Left ventricle myocardium inferior (tissue), 1 donor: Measurements from ENCODE around the gene ARHGEF38. TPM values are rescaled to one million over a fixed set of nuclear protein-coding genes. Genes with fewer than 3 reads are reported as not detected.

ENCODE experiments used
- DNase-seq: peaks from one replicate; pipeline ENCODE4 v3.0.0-alpha.2; 2020
- H3K27ac ChIP-seq: fragments of 200-600 bp; replicated peaks from 2 replicates; pipeline ENCODE4 v1.8.0; 2021
- H3K27me3 ChIP-seq: fragments of 200-600 bp; 2 replicates; pipeline ENCODE4 v1.8.0; 2021; ENCODE audit warnings: low read depth
- H3K36me3 ChIP-seq: fragments of 200-600 bp; 2 replicates; pipeline ENCODE4 v1.8.0; 2021
- H3K4me1 ChIP-seq: fragments of 200-600 bp; 2 replicates; pipeline ENCODE4 v1.8.0; 2021
- H3K4me3 ChIP-seq: fragments of 200-600 bp; 2 replicates; pipeline ENCODE4 v1.8.0; 2021; ENCODE audit warnings: mild to moderate bottlenecking, moderate library complexity
- H3K9me3 ChIP-seq: fragments of 200-600 bp; replicated peaks from 2 replicates; pipeline ENCODE4 v1.8.0; 2021
- CTCF ChIP-seq: fragments of 200-600 bp; IDR thresholded peaks from 2 replicates; pipeline ENCODE4 v1.8.0; 2021; ENCODE audit warnings: antibody characterized with exemption, mild to moderate bottlenecking, borderline replicate concordance
- intact Hi-C: fragments of 100-400 bp; cut with micrococcal nuclease; formaldehyde crosslinking; loops from one replicate; pipeline ENCODE4 v1.11.0; 2022
- total RNA-seq: library from RNA; stranded (reverse); fragmentation: NEBNext Ultra II Directional; extraction: Animal tissue kit (Norgen Biotek cat#: 25700); gene quantifications from one replicate; pipeline ENCODE4 v1.2.1, GENCODE V29; 2021
- donor health status: DM: no; HTN: yes; CAD: no; lungs with severe emphysema.

ARHGEF38 gene
- total RNA-seq, 1 donor from 2014 or later: not detected

- H3K9me3 ChIP-seq: no peaks in the 10 kb centered on the region
- no peaks in the 10 kb centered on the region for H3K36me3 ChIP-seq
- H3K4me1 ChIP-seq: peaks cover 4% of the 10 kb centered on the region
- intact Hi-C loops: no loop called here
- H3K27ac ChIP-seq: no peak overlapping the region
- no peaks in the 10 kb centered on the region for H3K27me3 ChIP-seq
- H3K4me3 ChIP-seq: no peak overlapping the region
- no peak for DNase-seq
- no peak for TF ChIP-seq CTCF
These were observed 5.9 kb downstream of the ARHGEF38 start for GRCh38 chr4:105558277-105558676.

- Histone ChIP-seq H3K4me1 (peaks cover 12% of the 10 kb centered on the region), H3K9me3 (no peaks in the 10 kb centered on the region), H3K27me3 (no peaks in the 10 kb centered on the region), H3K27ac (no peak overlapping the region), H3K36me3 (no peaks in the 10 kb centered on the region), H3K4me3 (no peak overlapping the region)
- intact Hi-C loops: no loop called here
- TF ChIP-seq CTCF: no peak
- no peak for DNase-seq
These were observed 8.0 kb downstream of the ARHGEF38 start for GRCh38 chr4:105560421-105560848.

GRCh38 chr4:105563352-105563751, 10.9 kb downstream of the ARHGEF38 start:
- Histone ChIP-seq H3K4me1 (peaks cover 12% of the 10 kb centered on the region), H3K4me3 (no peak overlapping the region), H3K27me3 (no peaks in the 10 kb centered on the region), H3K36me3 (no peaks in the 10 kb centered on the region), H3K9me3 (no peaks in the 10 kb centered on the region), H3K27ac (no peak overlapping the region)
- TF ChIP-seq CTCF: no peak
- no peak for DNase-seq
- intact Hi-C loops: no loop called here

- Histone ChIP-seq H3K9me3 (no peaks in the 10 kb centered on the region), H3K36me3 (no peaks in the 10 kb centered on the region), H3K4me3 (no peak overlapping the region), H3K4me1 (peaks cover 5% of the 10 kb centered on the region), H3K27me3 (no peaks in the 10 kb centered on the region), H3K27ac (no peak overlapping the region)
- no peak for DNase-seq
- intact Hi-C loops: no loop called here
- no peak for TF ChIP-seq CTCF
These were observed 16.2 kb downstream of the ARHGEF38 start for GRCh38 chr4:105568584-105568983.

GRCh38 chr4:105569057-105569865, 16.8 kb downstream of the ARHGEF38 start:
- H3K4me3 ChIP-seq: no peak overlapping the region
- no peaks in the 10 kb centered on the region for H3K9me3 ChIP-seq
- H3K36me3 ChIP-seq: no peaks in the 10 kb centered on the region
- H3K27me3 ChIP-seq: no peaks in the 10 kb centered on the region
- no peak overlapping the region for H3K27ac ChIP-seq
- H3K4me1 ChIP-seq: no peaks in the 10 kb centered on the region
- intact Hi-C loops: no loop called here
- DNase-seq: no peak
- no peak for TF ChIP-seq CTCF
